ENCODE data around the gene BCL7A.

BCL7A gene

DNA sequence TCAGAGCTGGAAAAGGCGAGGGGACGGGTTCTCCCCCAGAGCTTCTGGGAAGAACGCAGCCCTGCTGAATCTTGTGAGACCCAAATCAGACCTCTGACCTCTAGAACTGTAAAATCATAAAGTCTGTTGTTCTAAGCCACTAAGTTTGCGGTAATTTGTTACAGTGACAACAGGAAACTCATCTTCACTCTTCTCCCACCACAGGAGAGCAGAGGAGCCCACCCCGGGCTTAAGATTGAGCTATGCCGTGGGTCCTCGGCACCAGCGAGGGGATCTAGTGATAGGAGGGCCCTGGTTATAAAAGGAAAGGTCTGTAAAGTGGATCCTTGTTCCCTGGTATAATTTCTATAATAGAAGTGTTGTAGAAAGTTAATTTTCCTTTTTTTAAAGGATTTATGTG is 64.4 kb downstream of the BCL7A start:
- DNase-seq (ENCODE audit: low read depth) = no peak
- TF ChIP-seq, protein P1, sequence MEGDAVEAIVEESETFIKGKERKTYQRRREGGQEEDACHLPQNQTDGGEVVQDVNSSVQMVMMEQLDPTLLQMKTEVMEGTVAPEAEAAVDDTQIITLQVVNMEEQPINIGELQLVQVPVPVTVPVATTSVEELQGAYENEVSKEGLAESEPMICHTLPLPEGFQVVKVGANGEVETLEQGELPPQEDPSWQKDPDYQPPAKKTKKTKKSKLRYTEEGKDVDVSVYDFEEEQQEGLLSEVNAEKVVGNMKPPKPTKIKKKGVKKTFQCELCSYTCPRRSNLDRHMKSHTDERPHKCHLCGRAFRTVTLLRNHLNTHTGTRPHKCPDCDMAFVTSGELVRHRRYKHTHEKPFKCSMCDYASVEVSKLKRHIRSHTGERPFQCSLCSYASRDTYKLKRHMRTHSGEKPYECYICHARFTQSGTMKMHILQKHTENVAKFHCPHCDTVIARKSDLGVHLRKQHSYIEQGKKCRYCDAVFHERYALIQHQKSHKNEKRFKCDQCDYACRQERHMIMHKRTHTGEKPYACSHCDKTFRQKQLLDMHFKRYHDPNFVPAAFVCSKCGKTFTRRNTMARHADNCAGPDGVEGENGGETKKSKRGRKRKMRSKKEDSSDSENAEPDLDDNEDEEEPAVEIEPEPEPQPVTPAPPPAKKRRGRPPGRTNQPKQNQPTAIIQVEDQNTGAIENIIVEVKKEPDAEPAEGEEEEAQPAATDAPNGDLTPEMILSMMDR (IDR thresholded peaks at IDR 0.05; ENCODE audit: low read depth, low read length, missing control alignments) = no peak
- H3K4me3 ChIP-seq (ENCODE audit: low read depth, low read length) = no peak overlapping the region

GRCh38 chr12:122086641-122087285 is 65.1 kb downstream of the BCL7A start:
- no peak overlapping the region for H3K4me3 ChIP-seq (ENCODE audit: low read depth, low read length)
- no peak for DNase-seq (ENCODE audit: low read depth)

GRCh38 chr12:122087431-122088178 is 65.9 kb downstream of the BCL7A start:
- TF ChIP-seq, protein P1 (IDR thresholded peaks at IDR 0.05; ENCODE audit: low read depth, low read length, missing control alignments) = no peak

More at GRCh38 chr12:122086641-122087285, 65.1 kb downstream of the BCL7A start:
- TF ChIP-seq, protein P1 (IDR thresholded peaks at IDR 0.05; ENCODE audit: low read depth, low read length, missing control alignments) = no peak

GRCh38 chr12:122088179-122088810 is 66.6 kb downstream of the BCL7A start:
- DNase-seq (ENCODE audit: low read depth) = no peak
- no peak overlapping the region for H3K4me3 ChIP-seq (ENCODE audit: low read depth, low read length)
- TF ChIP-seq, protein P1 (IDR thresholded peaks at IDR 0.05; ENCODE audit: low read depth, low read length, missing control alignments) = no peak

More at GRCh38 chr12:122087431-122088178, 65.9 kb downstream of the BCL7A start:
- H3K4me3 ChIP-seq (ENCODE audit: low read depth, low read length) = no peak overlapping the region
- no peak for DNase-seq (ENCODE audit: low read depth)

DNA sequence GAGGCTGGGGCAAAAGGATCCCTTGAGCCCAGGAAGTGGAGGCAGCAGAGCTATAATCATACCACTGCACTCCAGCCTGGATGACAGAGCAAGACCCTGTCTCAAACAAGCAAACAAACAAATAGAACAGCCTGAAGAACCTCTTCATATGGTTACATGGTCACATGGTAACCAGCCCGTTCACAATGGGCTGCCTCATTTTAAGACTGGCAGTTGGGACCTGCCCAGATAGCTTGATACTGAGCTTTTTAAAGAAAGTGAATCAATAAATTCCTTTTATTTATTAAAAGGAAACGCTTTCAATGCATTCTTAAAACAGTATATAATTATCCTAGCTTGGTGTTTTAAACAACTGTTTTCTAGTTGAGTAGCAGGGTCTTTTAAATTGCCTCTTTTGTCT is 67.4 kb downstream of the BCL7A start:
- no peak for DNase-seq (ENCODE audit: low read depth)
- no peak overlapping the region for H3K4me3 ChIP-seq (ENCODE audit: low read depth, low read length)
- TF ChIP-seq, protein P1 (IDR thresholded peaks at IDR 0.05; ENCODE audit: low read depth, low read length, missing control alignments) = no peak

GRCh38 chr12:122090759-122091515 is 69.3 kb downstream of the BCL7A start:
- TF ChIP-seq, protein P1 (IDR thresholded peaks at IDR 0.05; ENCODE audit: low read depth, low read length, missing control alignments) = no peak
- H3K4me3 ChIP-seq (ENCODE audit: low read depth, low read length) = no peak overlapping the region
- no peak for DNase-seq (ENCODE audit: low read depth)
